HS-27A (cell line): Measurements from ENCODE around the gene SPRN.
"Not testable (repeated sequence)": the region's sequence is repeated elsewhere in the genome, so short reads cannot be mapped to it uniquely, and the experiment has no call there.

Experiments
- DNase-seq: peaks from one replicate; pipeline ENCODE4 v3.0.0-alpha.2; 2012; ENCODE audit warnings: low read depth, missing footprints

Gene SPRN

GRCh38 chr10:133384071-133384470 is 40.4 kb downstream of the SPRN start:
- DNase-seq, result no peak

GRCh38 chr10:133383551-133383950 is 40.9 kb downstream of the SPRN start:
- no peak for DNase-seq

- no peak for DNase-seq
Measured at GRCh38 chr10:133381036-133381435, 43.4 kb downstream of the SPRN start.

GRCh38 chr10:133379801-133380666 is 44.4 kb downstream of the SPRN start:
- DNase-seq, result no peak

GRCh38 chr10:133379152-133379800 is 45.1 kb downstream of the SPRN start, which contains the start of gene PAOX:
PAOX (plus strand) TSS chr10:133379262; CDS start chr10:133379317, 55 bp downstream.
- no peak for DNase-seq

- DNase-seq, result no peak
Measured at GRCh38 chr10:133378251-133379096, 46.0 kb downstream of the SPRN start.

- no peak for DNase-seq
Measured at GRCh38 chr10:133377818-133378250, 46.6 kb downstream of the SPRN start.

- no peak for DNase-seq
Measured at GRCh38 chr10:133377025-133377817, 47.2 kb downstream of the SPRN start.

- not testable (repeated sequence) for DNase-seq
Measured at GRCh38 chr10:133376183-133376582, 48.2 kb downstream of the SPRN start.

GRCh38 chr10:133375357-133376115 is 48.9 kb downstream of the SPRN start:
- no peak for DNase-seq

GRCh38 chr10:133373174-133374090 is 51.0 kb downstream of the SPRN start, which contains the start of gene ECHS1:
ECHS1 (minus strand) TSS chr10:133373354; CDS start chr10:133373333, 21 bp downstream.
- peak; percentile 40 for DNase-seq

- DNase-seq, result no peak
Measured at GRCh38 chr10:133372507-133372906, 51.9 kb downstream of the SPRN start.
